BLaER1 treated with 17β-estradiol and CSF1 and Interleukin-3, amounts not matched to agents 10 nM and 100 nM (cell line): ENCODE results near the gene EFNA4.

Source experiments
- H3K27ac ChIP-seq, 11 experiments: shearing (Covaris generic); formaldehyde crosslinking; 2 replicates each; pipeline ENCODE4 v1.8.1; 2022
- H3K27me3 ChIP-seq, 11 experiments: shearing (Covaris generic); formaldehyde crosslinking; 2 replicates each; pipeline ENCODE4 v1.8.1; 2022
- H3K36me3 ChIP-seq, 11 experiments: shearing (Covaris generic); formaldehyde crosslinking; 2 replicates each; pipeline ENCODE4 v1.8.1; 2022
- H3K4me1 ChIP-seq, 10 experiments: shearing (Covaris generic); formaldehyde crosslinking; 2 replicates each; pipeline ENCODE4 v1.8.1; 2022
- H3K4me2 ChIP-seq, 11 experiments: shearing (Covaris generic); formaldehyde crosslinking; 2 replicates each; pipeline ENCODE4 v1.8.1; 2022
- H3K4me3 ChIP-seq, 10 experiments: shearing (Covaris generic); formaldehyde crosslinking; 2 replicates each; pipeline ENCODE4 v1.8.1; 2022
- H3K9ac ChIP-seq, 11 experiments: shearing (Covaris generic); formaldehyde crosslinking; 2 replicates each; pipeline ENCODE4 v1.8.1; 2022
- H3K9me3 ChIP-seq, 11 experiments: shearing (Covaris generic); formaldehyde crosslinking; replicated peaks in 1 of 11; 2 replicates each; pipeline ENCODE4 v1.8.1; 2022
- H4K20me1 ChIP-seq, 11 experiments: shearing (Covaris generic); formaldehyde crosslinking; 2 replicates each; pipeline ENCODE4 v1.8.1; 2022
- Cebpa-rat ChIP-seq, 11 experiments: shearing (Covaris generic); IDR thresholded peaks; 2 replicates each; pipeline ENCODE4 v1.8.1; 2022

The EFNA4 gene

DNA sequence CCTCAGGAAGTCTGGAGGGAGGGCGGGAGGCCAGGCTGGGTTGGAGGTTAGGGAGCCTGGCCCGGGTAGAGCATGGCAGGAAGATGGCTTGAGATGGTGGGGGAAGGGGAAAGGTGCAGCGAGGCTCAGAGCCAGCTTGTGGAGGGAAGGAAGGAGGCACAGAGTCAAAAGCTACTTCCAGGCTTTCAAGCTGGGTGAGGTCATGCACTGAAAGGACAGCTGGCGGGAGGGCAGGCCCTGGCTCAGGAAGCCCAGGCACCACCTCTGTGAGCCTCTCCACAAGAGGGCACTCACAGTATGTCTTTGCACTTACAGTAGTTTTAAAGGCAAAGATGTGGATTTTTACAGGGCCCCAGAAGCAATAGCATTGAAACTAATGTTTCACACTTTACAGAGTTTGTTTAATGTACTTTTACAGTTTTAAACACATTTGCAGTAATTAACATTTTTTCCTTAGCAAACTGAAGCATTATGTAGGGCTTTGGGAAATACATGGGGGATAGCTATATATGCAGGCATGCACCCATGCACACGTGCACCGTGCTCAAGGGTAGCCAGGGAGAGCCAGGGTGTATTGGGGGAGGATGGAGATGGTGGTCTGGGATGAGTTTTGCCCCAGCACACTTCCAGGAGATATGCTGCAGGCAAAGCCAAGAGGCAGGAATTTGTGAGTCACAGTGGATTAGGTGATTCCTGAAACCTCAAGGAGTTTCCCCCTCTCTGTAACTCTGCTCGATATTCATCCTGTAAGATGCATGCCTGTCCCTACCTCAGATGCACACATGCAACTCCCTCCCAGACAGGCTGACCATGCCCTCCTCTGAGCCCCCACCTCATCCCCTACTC, 18.5 kb upstream of the EFNA4 start:
- Histone ChIP-seq H3K27me3 (no peaks in the 10 kb centered on the region; a peak in 1 of 22 replicates), H3K27ac (no peak overlapping the region), H3K4me3 (no peak overlapping the region), H3K36me3 (no peaks in the 10 kb centered on the region), H4K20me1 (no peaks in the 10 kb centered on the region), H3K9ac (peak overlapping the region in 1 of 11 experiments; percentile 43; a peak in 1 of 22 replicates), H3K9me3 (no peaks in the 10 kb centered on the region), H3K4me2 (peak overlapping the region; percentile 39 to 69 (median 53); a peak in 18 of 22 replicates), H3K4me1 (peaks cover 19 to 58% (median 53%) of the 10 kb centered on the region in 10 experiments)
- no peak for TF ChIP-seq Cebpa-rat (IDR thresholded peaks at IDR 0.05)

DNA sequence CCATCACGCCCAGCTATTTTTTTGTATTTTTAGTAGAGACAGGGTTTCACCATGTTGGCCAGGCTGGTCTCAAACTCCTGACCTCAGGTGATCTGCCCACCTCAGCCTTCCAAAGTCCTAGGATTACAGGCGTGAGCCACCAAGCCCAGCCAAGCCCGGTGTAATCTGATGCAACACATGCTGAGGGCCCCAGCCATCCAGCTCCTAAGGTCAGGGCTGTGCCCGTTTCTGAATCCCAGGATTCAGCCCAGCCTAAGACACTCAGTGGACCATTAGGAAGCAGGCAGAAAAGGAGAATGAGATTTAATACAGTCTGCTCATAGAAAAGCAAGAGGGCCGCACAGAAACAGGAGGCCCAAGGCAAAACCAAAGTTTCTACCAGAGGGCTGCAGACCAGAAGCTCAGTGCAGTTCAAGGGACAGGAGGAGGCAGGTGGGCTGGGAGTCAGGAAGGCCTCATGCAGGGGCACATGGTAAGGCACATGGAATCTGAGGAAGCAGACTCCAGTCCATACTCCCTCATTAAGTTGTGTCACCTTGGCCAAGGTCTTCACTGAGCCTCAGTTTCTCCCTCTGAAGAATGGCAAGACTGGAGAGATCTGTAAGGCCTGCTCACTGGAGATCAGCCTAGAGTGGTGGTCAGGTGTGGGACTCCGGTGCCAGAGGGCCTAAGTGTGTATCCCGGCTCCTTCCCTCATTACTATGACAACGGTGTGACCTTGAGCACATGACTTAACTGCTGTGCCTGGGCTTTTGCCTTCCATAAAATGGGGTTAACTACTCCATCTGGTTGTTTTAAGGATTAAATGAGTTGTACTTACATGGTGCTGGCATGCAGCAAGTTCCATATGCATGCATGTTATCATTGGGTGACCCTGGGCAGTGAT, 14.8 kb upstream of the EFNA4 start:
- Histone ChIP-seq H3K4me2 (no peak overlapping the region), H3K4me3 (no peak overlapping the region), H4K20me1 (peaks cover 0 to 24% (median 10%) of the 10 kb centered on the region in 11 experiments; a peak in 17 of 22 replicates), H3K4me1 (peaks cover 35 to 56% (median 52%) of the 10 kb centered on the region in 10 experiments), H3K27me3 (no peaks in the 10 kb centered on the region), H3K9ac (no peak overlapping the region), H3K27ac (no peak overlapping the region), H3K36me3 (peaks cover 0 to 6% (median 1%) of the 10 kb centered on the region in 11 experiments; a peak in 10 of 22 replicates), H3K9me3 (no peaks in the 10 kb centered on the region)
- TF ChIP-seq Cebpa-rat (IDR thresholded peaks at IDR 0.05) = no peak

DNA sequence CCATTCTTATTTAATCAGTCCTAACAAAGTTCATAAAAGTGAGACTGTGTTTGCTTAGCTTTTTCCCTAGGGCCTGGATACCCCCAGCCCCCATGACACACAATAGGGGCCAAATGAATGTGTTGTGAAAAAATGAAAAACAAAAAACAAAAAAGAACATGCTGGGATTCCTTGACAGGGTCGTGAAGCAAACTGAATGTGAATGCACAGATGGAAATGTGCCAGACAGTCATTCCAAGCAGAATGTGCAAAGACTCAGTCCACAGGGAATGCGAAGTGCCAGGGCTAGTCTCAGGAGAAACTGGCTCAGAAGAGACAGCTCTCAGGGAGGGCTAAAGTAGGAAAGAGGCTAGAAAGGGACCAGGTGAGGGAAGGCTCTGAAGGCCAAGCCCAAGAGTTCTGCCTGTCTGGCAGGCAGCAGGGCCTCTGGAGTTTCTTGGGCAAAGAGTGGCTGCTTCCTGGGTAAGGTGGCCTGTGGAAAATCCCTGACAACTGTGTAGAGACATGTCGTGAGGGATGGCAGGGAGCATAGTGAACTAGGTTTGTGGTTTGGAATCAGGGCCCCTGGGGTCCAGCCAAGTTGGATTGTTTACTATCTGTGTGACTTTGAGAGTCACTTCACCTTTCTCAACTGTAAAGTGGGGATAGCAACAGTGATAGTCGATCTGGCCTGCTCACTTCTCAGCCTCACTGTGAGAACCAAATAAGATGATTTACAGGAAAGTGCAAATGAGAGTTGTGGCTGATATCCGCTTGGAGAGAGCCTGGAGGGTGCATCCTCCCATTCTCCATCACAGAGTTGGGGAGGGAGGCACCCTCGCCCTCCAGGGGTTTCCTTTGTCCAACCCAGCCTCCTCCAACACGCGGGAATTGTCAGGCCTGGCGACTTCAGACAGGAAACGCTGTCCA, 13.6 kb upstream of the EFNA4 start:
- Histone ChIP-seq H3K36me3 (peaks cover 0 to 18% (median 13%) of the 10 kb centered on the region in 11 experiments; a peak in 19 of 22 replicates), H3K27ac (peak overlapping the region in 8 of 11 experiments; percentile 45 to 69 (median 62); a peak in 12 of 22 replicates), H3K4me3 (peak overlapping the region; percentile 84 to 95 (median 89)), H3K9ac (peak overlapping the region; percentile 73 to 89 (median 83); a peak in 20 of 22 replicates), H4K20me1 (peaks cover 0 to 34% (median 19%) of the 10 kb centered on the region in 11 experiments; a peak in 18 of 22 replicates), H3K9me3 (no peaks in the 10 kb centered on the region), H3K27me3 (no peaks in the 10 kb centered on the region), H3K4me1 (peaks cover 38 to 54% (median 49%) of the 10 kb centered on the region in 10 experiments), H3K4me2 (peak overlapping the region; percentile 92 to 100 (median 100))
- no peak for TF ChIP-seq Cebpa-rat (IDR thresholded peaks at IDR 0.05)

DNA sequence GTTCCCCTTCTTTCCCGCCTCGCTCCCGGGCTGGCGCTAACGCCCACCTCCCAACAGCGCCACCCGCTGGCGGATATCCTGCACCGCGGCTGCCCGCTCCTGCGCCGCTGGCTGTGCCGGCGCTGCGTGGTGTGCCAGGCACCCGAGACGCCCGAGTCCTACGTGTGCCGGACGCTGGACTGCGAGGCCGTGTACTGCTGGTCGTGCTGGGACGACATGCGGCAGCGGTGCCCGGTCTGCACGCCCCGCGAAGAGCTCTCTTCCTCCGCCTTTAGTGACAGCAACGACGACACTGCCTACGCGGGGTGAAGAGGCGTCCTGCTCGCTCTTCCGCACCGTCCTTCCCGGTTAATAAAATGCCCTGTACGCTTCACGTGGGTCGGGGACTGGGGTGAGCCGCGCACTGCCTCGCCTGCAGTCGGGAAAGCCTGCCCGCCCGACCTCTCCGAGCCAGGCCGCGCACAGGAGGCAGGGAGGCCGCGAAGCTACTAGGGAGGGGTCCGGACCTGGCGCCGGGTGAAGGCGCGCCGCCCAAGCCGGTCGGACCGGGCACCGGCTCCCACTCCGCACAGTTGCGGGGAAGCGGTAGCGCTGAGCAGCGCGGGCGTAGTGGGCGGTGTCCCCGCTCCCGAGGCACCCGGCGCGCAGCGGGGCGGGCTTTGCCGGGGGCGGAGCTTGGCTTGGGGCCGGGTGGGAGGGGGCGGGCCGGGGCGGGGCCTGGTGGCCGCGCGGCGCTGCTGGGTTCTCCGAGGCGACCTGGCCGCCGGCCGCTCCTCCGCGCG, 12.8 kb upstream of the EFNA4 start, which contains the start of gene ADAM15:
TSS of gene ADAM15 (plus strand) at position 757 of the 782 bp plus-strand sequence. CDS start 71 bp downstream, outside the sequence.
- Histone ChIP-seq H3K27ac (peak within 1 kb of the TSS; percentile 39 to 79 (median 71); a peak in 21 of 22 replicates), H3K4me2 (peak within 1 kb of the TSS; percentile 92 to 100 (median 100)), H3K9ac (peak within 1 kb of the TSS; percentile 79 to 89 (median 85)), H3K27me3 (no peaks in the 10 kb centered on the region), H3K36me3 (peaks cover 6 to 26% (median 22%) of the 10 kb centered on the region in 11 experiments; a peak in 21 of 22 replicates), H3K9me3 (no peaks in the 10 kb centered on the region), H3K4me1 (peaks cover 33 to 48% (median 41%) of the 10 kb centered on the region in 10 experiments), H3K4me3 (peak within 1 kb of the TSS; percentile 84 to 95 (median 89)), H4K20me1 (peaks cover 0 to 42% (median 21%) of the 10 kb centered on the region in 11 experiments; a peak in 18 of 22 replicates)
- TF ChIP-seq Cebpa-rat (IDR thresholded peaks at IDR 0.05) = no peak

DNA sequence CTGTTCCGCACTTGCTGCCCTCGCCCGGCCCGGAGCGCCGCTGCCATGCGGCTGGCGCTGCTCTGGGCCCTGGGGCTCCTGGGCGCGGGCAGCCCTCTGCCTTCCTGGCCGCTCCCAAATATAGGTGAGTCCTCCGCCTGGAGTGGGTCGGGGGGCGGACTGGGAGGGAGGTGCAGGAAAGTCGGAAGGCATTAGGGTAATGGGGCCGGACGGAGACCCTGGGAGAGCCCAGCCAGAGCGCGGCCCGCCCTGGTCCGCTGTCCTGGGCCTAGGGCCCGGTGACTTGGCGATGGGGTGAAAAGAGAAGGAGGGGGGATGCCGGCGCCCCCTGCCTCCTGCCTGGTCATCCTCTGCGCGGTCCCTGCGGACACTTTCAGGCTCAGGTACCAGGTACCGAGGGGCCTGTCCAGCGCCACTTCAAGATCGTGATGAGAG, 12.2 kb upstream of the EFNA4 start:
- Histone ChIP-seq H4K20me1 (peaks cover 0 to 48% (median 23%) of the 10 kb centered on the region in 11 experiments; a peak in 18 of 22 replicates), H3K4me1 (peaks cover 33 to 48% (median 39%) of the 10 kb centered on the region in 10 experiments), H3K9ac (peak overlapping the region; percentile 79 to 89 (median 85)), H3K27ac (peak overlapping the region; percentile 32 to 79 (median 71); a peak in 21 of 22 replicates), H3K36me3 (peaks cover 12 to 33% (median 28%) of the 10 kb centered on the region in 11 experiments), H3K4me2 (peak overlapping the region; percentile 92 to 100 (median 100)), H3K27me3 (no peaks in the 10 kb centered on the region), H3K4me3 (peak overlapping the region; percentile 84 to 95 (median 89)), H3K9me3 (no peaks in the 10 kb centered on the region)
- no peak for TF ChIP-seq Cebpa-rat (IDR thresholded peaks at IDR 0.05)

DNA sequence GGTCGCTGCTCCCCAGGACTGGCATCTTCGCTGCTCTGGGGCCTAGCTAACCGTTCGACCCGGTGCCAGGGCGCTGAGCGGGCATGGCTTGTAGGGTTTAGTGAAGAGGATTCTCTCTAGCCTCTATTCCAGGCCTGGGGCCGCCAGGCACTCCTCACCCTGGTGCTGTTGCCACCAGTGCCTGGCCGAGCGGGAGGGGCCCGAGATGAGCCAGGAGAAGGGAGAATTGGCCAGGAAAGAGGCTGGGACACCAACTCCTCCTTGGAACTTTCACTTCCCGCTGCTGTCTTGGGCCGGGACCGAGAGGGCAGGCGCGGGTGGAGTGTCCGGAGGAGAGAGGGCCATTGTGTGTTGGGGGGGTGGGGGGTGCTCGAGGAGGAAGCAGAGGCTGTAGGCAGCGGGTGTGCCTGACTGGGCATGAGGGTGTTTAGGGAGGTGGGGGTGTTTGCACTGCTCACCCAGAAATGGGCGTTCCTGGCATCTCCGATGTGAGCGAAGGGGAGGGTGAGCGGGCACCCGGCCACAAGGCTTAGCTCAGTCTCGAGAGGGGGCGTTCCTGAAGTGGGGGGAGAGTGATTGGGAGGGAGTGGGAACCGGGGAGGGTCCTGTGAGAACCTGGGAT, 11.7 kb upstream of the EFNA4 start:
- peak overlapping the region; percentile 32 to 79 (median 71); a peak in 21 of 22 replicates for H3K27ac ChIP-seq
- H3K27me3 ChIP-seq = no peaks in the 10 kb centered on the region
- H3K36me3 ChIP-seq = peaks cover 17 to 38% (median 33%) of the 10 kb centered on the region in 11 experiments
- H3K9me3 ChIP-seq = no peaks in the 10 kb centered on the region
- H3K4me1 ChIP-seq = peaks cover 33 to 48% (median 39%) of the 10 kb centered on the region in 10 experiments
- no peak for TF ChIP-seq Cebpa-rat (IDR thresholded peaks at IDR 0.05)
- H3K4me3 ChIP-seq = peak overlapping the region; percentile 84 to 95 (median 89)
- H3K4me2 ChIP-seq = peak overlapping the region; percentile 92 to 100 (median 100)
- peak overlapping the region; percentile 79 to 89 (median 85) for H3K9ac ChIP-seq
- H4K20me1 ChIP-seq = peaks cover 0 to 53% (median 23%) of the 10 kb centered on the region in 11 experiments; a peak in 18 of 22 replicates
